Activated B cell treated with CpG ODN at 0.5 μM for 24 hours (primary cell): Measurements from ENCODE around the gene ZMYND15. TPM values are rescaled to one million over a fixed set of nuclear protein-coding genes. Genes with fewer than 3 reads are reported as not detected.
"Not testable (repeated sequence)": the region's sequence is repeated elsewhere in the genome, so short reads cannot be mapped to it uniquely, and the experiment has no call there.

ENCODE experiments used
- ATAC-seq: fragments of 200-7000 bp; cut with Tn5 transposase; one replicate; pipeline ENCODE4 v1.10.0; 2021; ENCODE audit warnings: low read depth, mild to moderate bottlenecking, moderate library complexity
- CTCF ChIA-PET: fragments of 350-600 bp; sonication (Branson Sonifier 250); formaldehyde crosslinking; loops from one replicate; lab custom pipeline; 2021; ENCODE audit warnings: antibody characterized with exemption; lab: Charles Lee
- POLR2A ChIA-PET: fragments of 350-600 bp; sonication (Branson Sonifier 250); formaldehyde crosslinking; loops from one replicate; lab custom pipeline; 2021; ENCODE audit warnings: antibody characterized with exemption; lab: Charles Lee
- DNase-seq: peaks from one replicate; pipeline ENCODE4 v3.0.0; 2022
- H3K27ac Mint-ChIP-seq: one replicate; pipeline ENCODE4 v1.8.0; 2020; ENCODE audit warnings: mixed read lengths
- H3K27me3 Mint-ChIP-seq: one replicate; pipeline ENCODE4 v1.8.0; 2021; ENCODE audit warnings: mixed read lengths
- H3K36me3 Mint-ChIP-seq: one replicate; pipeline ENCODE4 v1.8.0; 2021; ENCODE audit warnings: low read depth, mixed read lengths
- H3K4me1 Mint-ChIP-seq: one replicate; pipeline ENCODE4 v1.8.0; 2021; ENCODE audit warnings: mixed read lengths
- H3K4me3 Mint-ChIP-seq: one replicate; pipeline ENCODE4 v1.8.0; 2020; ENCODE audit warnings: mild to moderate bottlenecking, mixed read lengths
- H3K9me3 Mint-ChIP-seq: one replicate; pipeline ENCODE4 v1.8.0; 2020; ENCODE audit warnings: mixed read lengths
- intact Hi-C: fragments of 100-400 bp; cut with micrococcal nuclease; formaldehyde crosslinking; loops from one replicate; pipeline ENCODE4 v1.15.1; 2024
- total RNA-seq: library from RNA; stranded (reverse); gene quantifications from 2 replicates; pipeline ENCODE4 v1.2.3, GENCODE V29; 2022
- TF ChIP-seq, protein P1 (sequence below): fragments of 200-600 bp; IDR thresholded peaks from one replicate; pipeline ENCODE4 v1.8.0; 2022; ENCODE audit warnings: antibody characterized with exemption, mild to moderate bottlenecking

ZMYND15 gene
- total RNA-seq: 0.15 and 0.31 TPM in 2 replicates

GRCh38 chr17:4739122-4740024 is at the start of gene ZMYND15, which contains the start of gene CXCL16:
ZMYND15 (plus strand) TSS chr17:4739833; CDS start chr17:4740549, 716 bp downstream.
CXCL16 (minus strand) TSS chr17:4739928; CDS start chr17:4739339, 589 bp downstream.
- no peaks in the 10 kb centered on the region for H3K9me3 Mint-ChIP-seq
- ATAC-seq: peak; percentile 87
- peaks cover 34% of the 10 kb centered on the region for H3K4me1 Mint-ChIP-seq
- ChIA-PET CTCF (interaction anchor here (1.4 kb wide), 1 partner anchor 50 kb away, joined by 10 read pairs; the partner anchor contains the start of gene GLTPD2), POLR2A (interaction anchor here (1.3 kb wide), 1 partner anchor 51 kb away, joined by 3 read pairs; no protein-coding TSS in a partner anchor)
- TF ChIP-seq, protein P1, sequence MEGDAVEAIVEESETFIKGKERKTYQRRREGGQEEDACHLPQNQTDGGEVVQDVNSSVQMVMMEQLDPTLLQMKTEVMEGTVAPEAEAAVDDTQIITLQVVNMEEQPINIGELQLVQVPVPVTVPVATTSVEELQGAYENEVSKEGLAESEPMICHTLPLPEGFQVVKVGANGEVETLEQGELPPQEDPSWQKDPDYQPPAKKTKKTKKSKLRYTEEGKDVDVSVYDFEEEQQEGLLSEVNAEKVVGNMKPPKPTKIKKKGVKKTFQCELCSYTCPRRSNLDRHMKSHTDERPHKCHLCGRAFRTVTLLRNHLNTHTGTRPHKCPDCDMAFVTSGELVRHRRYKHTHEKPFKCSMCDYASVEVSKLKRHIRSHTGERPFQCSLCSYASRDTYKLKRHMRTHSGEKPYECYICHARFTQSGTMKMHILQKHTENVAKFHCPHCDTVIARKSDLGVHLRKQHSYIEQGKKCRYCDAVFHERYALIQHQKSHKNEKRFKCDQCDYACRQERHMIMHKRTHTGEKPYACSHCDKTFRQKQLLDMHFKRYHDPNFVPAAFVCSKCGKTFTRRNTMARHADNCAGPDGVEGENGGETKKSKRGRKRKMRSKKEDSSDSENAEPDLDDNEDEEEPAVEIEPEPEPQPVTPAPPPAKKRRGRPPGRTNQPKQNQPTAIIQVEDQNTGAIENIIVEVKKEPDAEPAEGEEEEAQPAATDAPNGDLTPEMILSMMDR: no peak
- H3K4me3 Mint-ChIP-seq: peak within 1 kb of the TSS; percentile 83
- peak within 1 kb of the TSS; percentile 76 for H3K27ac Mint-ChIP-seq
- peaks cover 3% of the 10 kb centered on the region for H3K36me3 Mint-ChIP-seq
- peak; percentile 76 for DNase-seq
- no peaks in the 10 kb centered on the region for H3K27me3 Mint-ChIP-seq
- intact Hi-C loops: no loop called here

- ATAC-seq, CTCF ChIA-PET, intact Hi-C loops, H3K4me3 Mint-ChIP-seq, H3K27ac Mint-ChIP-seq, H3K9me3 Mint-ChIP-seq, DNase-seq, POLR2A ChIA-PET, H3K27me3 Mint-ChIP-seq, H3K4me1 Mint-ChIP-seq: not testable (repeated sequence)
- peaks cover 65% of the 10 kb centered on the region for H3K36me3 Mint-ChIP-seq
These were observed 49.8 kb upstream of the ZMYND15 start for GRCh38 chr17:4689872-4690271.

DNA sequence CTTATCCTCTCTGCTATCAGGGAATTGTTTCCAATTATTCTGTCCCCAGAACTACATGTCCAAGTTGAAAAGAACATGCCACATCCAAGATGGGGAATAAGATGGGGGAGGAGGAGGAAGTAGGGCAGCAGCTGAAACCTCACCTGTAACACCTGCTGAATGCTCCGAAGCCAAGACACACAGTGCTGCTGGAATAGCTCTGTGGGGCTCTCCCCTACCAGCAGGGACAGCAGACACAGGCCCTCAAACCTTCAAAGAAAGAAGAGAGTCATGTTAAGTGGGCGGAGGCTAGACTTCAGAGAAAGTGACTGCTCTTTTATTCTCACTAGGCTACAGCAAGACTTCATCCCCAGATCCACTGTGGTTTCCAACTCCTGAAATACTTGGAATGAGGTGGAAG is 48.9 kb upstream of the ZMYND15 start:
- ChIA-PET CTCF (no interaction called here), POLR2A (no interaction called here)
- DNase-seq: no peak
- H3K27me3 Mint-ChIP-seq: no peaks in the 10 kb centered on the region
- H3K4me1 Mint-ChIP-seq: peaks cover 3% of the 10 kb centered on the region
- H3K9me3 Mint-ChIP-seq: no peaks in the 10 kb centered on the region
- H3K27ac Mint-ChIP-seq: no peak overlapping the region
- TF ChIP-seq, protein P1: no peak
- ATAC-seq: no peak
- H3K4me3 Mint-ChIP-seq: no peak overlapping the region
- peaks cover 59% of the 10 kb centered on the region for H3K36me3 Mint-ChIP-seq
- intact Hi-C loops: no loop called here

GRCh38 chr17:4691686-4692085 is 47.9 kb upstream of the ZMYND15 start:
- intact Hi-C loops: no loop called here
- Mint-ChIP-seq H3K4me3 (no peak overlapping the region), H3K4me1 (peaks cover 11% of the 10 kb centered on the region), H3K9me3 (no peaks in the 10 kb centered on the region), H3K27me3 (no peaks in the 10 kb centered on the region), H3K36me3 (peaks cover 61% of the 10 kb centered on the region), H3K27ac (no peak overlapping the region)
- ATAC-seq (no peak), DNase-seq (no peak)
- POLR2A ChIA-PET: no interaction called here
- TF ChIP-seq, protein P1: no peak
- CTCF ChIA-PET: no interaction called here

GRCh38 chr17:4693416-4693815 is 46.2 kb upstream of the ZMYND15 start:
- H3K4me3 Mint-ChIP-seq: no peak overlapping the region
- no peak for DNase-seq
- H3K36me3 Mint-ChIP-seq: peaks cover 59% of the 10 kb centered on the region
- POLR2A ChIA-PET: no interaction called here
- no peak overlapping the region for H3K27ac Mint-ChIP-seq
- TF ChIP-seq, protein P1: no peak
- H3K27me3 Mint-ChIP-seq: no peaks in the 10 kb centered on the region
- peaks cover 16% of the 10 kb centered on the region for H3K4me1 Mint-ChIP-seq
- CTCF ChIA-PET: no interaction called here
- intact Hi-C loops: no loop called here
- H3K9me3 Mint-ChIP-seq: no peaks in the 10 kb centered on the region
- no peak for ATAC-seq
